K562 (cell line): ENCODE data around the gene VWDE. TPM values are rescaled to one million over a fixed set of nuclear protein-coding genes. Genes with fewer than 3 reads are reported as not detected.

Experiments
- CREM ChIP-seq: IDR thresholded peaks from 2 replicates; pipeline ENCODE4 v1.6.1; 2014; ENCODE audit warnings: antibody characterized with exemption, low read depth
- ETS2 ChIP-seq: IDR thresholded peaks from 2 replicates; pipeline ENCODE4 v1.6.1; 2016; ENCODE audit warnings: borderline replicate concordance, missing genetic modification characterization, mild to moderate bottlenecking, moderate library complexity, missing compliant biosample characterization; ENCODE audit not compliant: poor library complexity, severe bottlenecking
- KAT7 ChIP-seq: sonication (generic); formaldehyde crosslinking; IDR thresholded peaks from 2 replicates; pipeline ENCODE4 v1.8.0; 2022; ENCODE audit warnings: missing genetic modification reagents, mild to moderate bottlenecking, borderline replicate concordance
- KDM1A ChIP-seq, 2 experiments: fragments of 450-650 bp; IDR thresholded peaks; 2 replicates each; pipeline ENCODE4 v1.6.1; 2016; ENCODE audit warnings: mild to moderate bottlenecking in 2 of 2
- MNT ChIP-seq, 2 experiments: fragments of 450-650 bp; conservative IDR thresholded peaks; 2 replicates each; pipeline ENCODE4 v1.6.1; 2017; ENCODE audit warnings: mild to moderate bottlenecking in 2 of 2, moderate library complexity in 2 of 2
- NBN ChIP-seq: fragments of 450-650 bp; IDR thresholded peaks from 2 replicates; pipeline ENCODE4 v1.6.1; 2016; ENCODE audit warnings: low read depth, mild to moderate bottlenecking
- NFRKB ChIP-seq: fragments of 450-650 bp; IDR thresholded peaks from 2 replicates; pipeline ENCODE4 v1.6.1; 2016; ENCODE audit warnings: low read depth
- PURB ChIP-seq: sonication (generic); formaldehyde crosslinking; IDR thresholded peaks from 2 replicates; pipeline ENCODE4 v1.9.0; 2021; ENCODE audit warnings: low read depth, mild to moderate bottlenecking, missing genetic modification reagents
- SUPT5H ChIP-seq: fragments of 450-650 bp; IDR thresholded peaks from 2 replicates; pipeline ENCODE4 v1.6.1; 2016
- TAF9B ChIP-seq: fragments of 450-650 bp; IDR thresholded peaks from 2 replicates; pipeline ENCODE4 v1.6.1; 2018; ENCODE audit warnings: mild to moderate bottlenecking; ENCODE audit not compliant: partially characterized antibody
- TEAD4 ChIP-seq, 2 experiments: sonication (generic) in 1 of 2; formaldehyde crosslinking in 1 of 2; IDR thresholded peaks; 2 replicates each; pipeline versions ENCODE4 v1.6.1 to v1.8.0; 2012 to 2022; ENCODE audit warnings: borderline replicate concordance in 1 of 2, inconsistent platforms in 1 of 2, low read length in 1 of 2, mild to moderate bottlenecking in 1 of 2, missing genetic modification reagents in 1 of 2
- ZNF75A ChIP-seq: fragments of 450-650 bp; formaldehyde crosslinking; IDR thresholded peaks from 2 replicates; pipeline ENCODE4 v1.4.0; 2020; ENCODE audit warnings: mild to moderate bottlenecking
- polyA plus RNA-seq, 8 experiments: library from polyadenylated mRNA; depleted of rRNA in 4 of 8; stranded (reverse) in 5 of 8; unstranded in 3 of 8; fragments of >200 nt; fragmentation: Nextera tagmentation in 2 of 8; fragmentation: Illumina TruSeq in 1 of 8; extraction: Ambion mirVana in 2 of 8; extraction: Trizol in 1 of 8; gene quantifications; 2 replicates each; pipeline versions ENCODE4 v1.2.1 to v1.2.3, GENCODE V29; 2011 to 2014; ENCODE audit warnings: inconsistent platforms in 1 of 8, missing spikeins in 1 of 8
- total RNA-seq, 7 experiments: library from RNA; depleted of rRNA in 6 of 7; stranded (reverse); fragments of >200 nt in 6 of 7; fragmentation: Illumina TruSeq in 2 of 7; extraction: Trizol in 2 of 7; gene quantifications; 2 replicates each; pipeline versions ENCODE4 v1.2.1 to v1.2.3, GENCODE V29; 2011 to 2021; ENCODE audit warnings: low replicate concordance in 1 of 7
- TF ChIP-seq, protein P1 (sequence below): fragments of 450-650 bp; IDR thresholded peaks from 2 replicates; pipeline ENCODE4 v1.6.1; 2017; ENCODE audit warnings: antibody characterized with exemption, mild to moderate bottlenecking
- TF ChIP-seq, protein P2 (sequence below): conservative IDR thresholded peaks from 2 replicates; pipeline ENCODE4 v1.6.1; 2011; ENCODE audit warnings: low read depth, mild to moderate bottlenecking, low read length; ENCODE audit not compliant: control insufficient read depth
- TF ChIP-seq, protein P3 (sequence below): sonication (generic); formaldehyde crosslinking; IDR thresholded peaks from 2 replicates; pipeline ENCODE4 v1.8.0; 2023; ENCODE audit warnings: mild to moderate bottlenecking, missing genetic modification reagents

Gene VWDE
- total and polyA plus RNA-seq, 9 of the 15 experiments (the other 6 are each of a cell fraction or from before 2014, with no cell fraction given) = 40.6 to 162 (median 95.2) TPM

DNA sequence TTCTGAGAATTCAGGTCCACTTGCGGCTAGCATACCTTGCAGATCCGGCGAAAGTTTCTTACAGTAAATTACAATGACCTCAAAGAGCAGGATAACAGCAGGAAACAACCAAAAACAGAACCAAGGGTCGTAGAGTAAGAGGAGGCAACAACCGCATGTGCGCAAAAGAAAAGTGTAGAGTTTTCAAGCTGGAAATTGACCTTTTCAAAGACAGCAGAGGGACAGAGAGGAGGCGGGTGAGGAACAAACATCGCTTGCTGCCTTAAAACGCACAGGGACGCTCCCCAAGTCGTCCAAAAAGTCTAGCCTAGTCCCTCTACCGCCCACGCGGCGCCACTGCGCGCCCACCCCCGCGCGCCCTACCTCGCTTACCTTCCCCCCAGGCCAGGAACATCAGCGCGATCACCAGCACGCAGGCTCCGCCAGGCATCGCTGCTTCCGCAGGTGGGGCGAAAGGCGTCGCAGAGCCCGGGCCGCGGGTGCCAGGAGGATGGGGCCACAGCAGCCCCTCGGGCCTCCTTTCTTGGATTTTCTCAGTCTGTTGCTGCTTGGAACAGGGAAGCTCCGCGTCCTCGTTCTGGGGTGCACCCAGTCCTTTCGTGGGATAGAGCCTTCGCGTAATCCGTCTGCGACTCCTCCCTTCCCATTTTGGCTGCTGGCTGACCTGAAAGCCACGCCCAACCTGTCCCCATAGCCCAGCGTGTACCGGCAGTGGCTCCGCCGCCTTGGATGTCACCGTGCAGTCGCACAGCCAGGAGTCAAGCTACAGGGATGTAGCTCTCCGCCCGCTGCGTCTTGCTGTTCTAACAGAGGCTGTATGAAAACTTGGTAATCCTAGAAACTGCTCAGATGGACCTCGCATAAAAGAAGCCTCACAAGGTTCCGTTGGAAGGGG is at the start of gene VWDE (continued):
- TF ChIP-seq, protein P1, sequence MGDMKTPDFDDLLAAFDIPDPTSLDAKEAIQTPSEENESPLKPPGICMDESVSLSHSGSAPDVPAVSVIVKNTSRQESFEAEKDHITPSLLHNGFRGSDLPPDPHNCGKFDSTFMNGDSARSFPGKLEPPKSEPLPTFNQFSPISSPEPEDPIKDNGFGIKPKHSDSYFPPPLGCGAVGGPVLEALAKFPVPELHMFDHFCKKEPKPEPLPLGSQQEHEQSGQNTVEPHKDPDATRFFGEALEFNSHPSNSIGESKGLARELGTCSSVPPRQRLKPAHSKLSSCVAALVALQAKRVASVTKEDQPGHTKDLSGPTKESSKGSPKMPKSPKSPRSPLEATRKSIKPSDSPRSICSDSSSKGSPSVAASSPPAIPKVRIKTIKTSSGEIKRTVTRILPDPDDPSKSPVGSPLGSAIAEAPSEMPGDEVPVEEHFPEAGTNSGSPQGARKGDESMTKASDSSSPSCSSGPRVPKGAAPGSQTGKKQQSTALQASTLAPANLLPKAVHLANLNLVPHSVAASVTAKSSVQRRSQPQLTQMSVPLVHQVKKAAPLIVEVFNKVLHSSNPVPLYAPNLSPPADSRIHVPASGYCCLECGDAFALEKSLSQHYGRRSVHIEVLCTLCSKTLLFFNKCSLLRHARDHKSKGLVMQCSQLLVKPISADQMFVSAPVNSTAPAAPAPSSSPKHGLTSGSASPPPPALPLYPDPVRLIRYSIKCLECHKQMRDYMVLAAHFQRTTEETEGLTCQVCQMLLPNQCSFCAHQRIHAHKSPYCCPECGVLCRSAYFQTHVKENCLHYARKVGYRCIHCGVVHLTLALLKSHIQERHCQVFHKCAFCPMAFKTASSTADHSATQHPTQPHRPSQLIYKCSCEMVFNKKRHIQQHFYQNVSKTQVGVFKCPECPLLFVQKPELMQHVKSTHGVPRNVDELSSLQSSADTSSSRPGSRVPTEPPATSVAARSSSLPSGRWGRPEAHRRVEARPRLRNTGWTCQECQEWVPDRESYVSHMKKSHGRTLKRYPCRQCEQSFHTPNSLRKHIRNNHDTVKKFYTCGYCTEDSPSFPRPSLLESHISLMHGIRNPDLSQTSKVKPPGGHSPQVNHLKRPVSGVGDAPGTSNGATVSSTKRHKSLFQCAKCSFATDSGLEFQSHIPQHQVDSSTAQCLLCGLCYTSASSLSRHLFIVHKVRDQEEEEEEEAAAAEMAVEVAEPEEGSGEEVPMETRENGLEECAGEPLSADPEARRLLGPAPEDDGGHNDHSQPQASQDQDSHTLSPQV = 0 out of 2 replicates have a peak, but pooled peaks have one; percentile 17
- TF ChIP-seq MNT (conservative IDR thresholded peaks at IDR 0.05) = peak; percentile 81 to 90; a peak in 3 of 4 replicates
- TF ChIP-seq, protein P2, sequence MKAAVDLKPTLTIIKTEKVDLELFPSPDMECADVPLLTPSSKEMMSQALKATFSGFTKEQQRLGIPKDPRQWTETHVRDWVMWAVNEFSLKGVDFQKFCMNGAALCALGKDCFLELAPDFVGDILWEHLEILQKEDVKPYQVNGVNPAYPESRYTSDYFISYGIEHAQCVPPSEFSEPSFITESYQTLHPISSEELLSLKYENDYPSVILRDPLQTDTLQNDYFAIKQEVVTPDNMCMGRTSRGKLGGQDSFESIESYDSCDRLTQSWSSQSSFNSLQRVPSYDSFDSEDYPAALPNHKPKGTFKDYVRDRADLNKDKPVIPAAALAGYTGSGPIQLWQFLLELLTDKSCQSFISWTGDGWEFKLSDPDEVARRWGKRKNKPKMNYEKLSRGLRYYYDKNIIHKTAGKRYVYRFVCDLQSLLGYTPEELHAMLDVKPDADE = peak; percentile 54
- TF ChIP-seq SUPT5H = peak; percentile 86
- TF ChIP-seq PURB (CRISPR knock-in tag) = no peak
- TF ChIP-seq ZNF75A (CRISPR knock-in tag) = 0 out of 2 replicates have a peak, but pooled peaks have one; percentile 24
- peak; percentile 63; the same call in 1 of the 2 replicates for TF ChIP-seq TEAD4 (IDR thresholded peaks at IDR 0.05; ENCODE audit: low read length)
- no peak for TF ChIP-seq TEAD4 (CRISPR knock-in tag; IDR thresholded peaks at IDR 0.05; ENCODE audit: borderline replicate concordance)
- peak; percentile 42 for TF ChIP-seq NBN
- TF ChIP-seq NFRKB = peak; percentile 15; the same call in 1 of the 2 replicates
- peak; percentile 97 for TF ChIP-seq CREM
- TF ChIP-seq, protein P3, sequence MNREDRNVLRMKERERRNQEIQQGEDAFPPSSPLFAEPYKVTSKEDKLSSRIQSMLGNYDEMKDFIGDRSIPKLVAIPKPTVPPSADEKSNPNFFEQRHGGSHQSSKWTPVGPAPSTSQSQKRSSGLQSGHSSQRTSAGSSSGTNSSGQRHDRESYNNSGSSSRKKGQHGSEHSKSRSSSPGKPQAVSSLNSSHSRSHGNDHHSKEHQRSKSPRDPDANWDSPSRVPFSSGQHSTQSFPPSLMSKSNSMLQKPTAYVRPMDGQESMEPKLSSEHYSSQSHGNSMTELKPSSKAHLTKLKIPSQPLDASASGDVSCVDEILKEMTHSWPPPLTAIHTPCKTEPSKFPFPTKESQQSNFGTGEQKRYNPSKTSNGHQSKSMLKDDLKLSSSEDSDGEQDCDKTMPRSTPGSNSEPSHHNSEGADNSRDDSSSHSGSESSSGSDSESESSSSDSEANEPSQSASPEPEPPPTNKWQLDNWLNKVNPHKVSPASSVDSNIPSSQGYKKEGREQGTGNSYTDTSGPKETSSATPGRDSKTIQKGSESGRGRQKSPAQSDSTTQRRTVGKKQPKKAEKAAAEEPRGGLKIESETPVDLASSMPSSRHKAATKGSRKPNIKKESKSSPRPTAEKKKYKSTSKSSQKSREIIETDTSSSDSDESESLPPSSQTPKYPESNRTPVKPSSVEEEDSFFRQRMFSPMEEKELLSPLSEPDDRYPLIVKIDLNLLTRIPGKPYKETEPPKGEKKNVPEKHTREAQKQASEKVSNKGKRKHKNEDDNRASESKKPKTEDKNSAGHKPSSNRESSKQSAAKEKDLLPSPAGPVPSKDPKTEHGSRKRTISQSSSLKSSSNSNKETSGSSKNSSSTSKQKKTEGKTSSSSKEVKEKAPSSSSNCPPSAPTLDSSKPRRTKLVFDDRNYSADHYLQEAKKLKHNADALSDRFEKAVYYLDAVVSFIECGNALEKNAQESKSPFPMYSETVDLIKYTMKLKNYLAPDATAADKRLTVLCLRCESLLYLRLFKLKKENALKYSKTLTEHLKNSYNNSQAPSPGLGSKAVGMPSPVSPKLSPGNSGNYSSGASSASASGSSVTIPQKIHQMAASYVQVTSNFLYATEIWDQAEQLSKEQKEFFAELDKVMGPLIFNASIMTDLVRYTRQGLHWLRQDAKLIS = peak; percentile 93
- peak; percentile 88; the same call in 1 of the 2 replicates for TF ChIP-seq KAT7 (CRISPR knock-in tag)
- TF ChIP-seq KDM1A (IDR thresholded peaks at IDR 0.05) = peak in 1 of 2 experiments; percentile 57; a peak in 1 of 4 replicates
- no peak for TF ChIP-seq ETS2
- TF ChIP-seq TAF9B = peak; percentile 71
